Measurements from ENCODE around the gene NSD1. TPM values are rescaled to one million over a fixed set of nuclear protein-coding genes. Genes with fewer than 3 reads are reported as not detected.

The NSD1 gene
- polyA plus RNA-seq, 4 donors: 4.3 to 27.2 (median 11.5) TPM

- Histone ChIP-seq H3K36me3 (ENCODE audit: control insufficient read depth in 3 of 3, insufficient read depth in 2 of 3, low read depth in 1 of 3, low read length in 3 of 3) (peaks cover 0 to 88% (median 0%) of the 10 kb centered on the region in 3 donors), H3K27ac (ENCODE audit: low read depth in 1 of 3, low read length in 2 of 3) (peak overlapping the region in 2 of 3 donors; percentile 22 to 42), H3K9me3 (ENCODE audit: control insufficient read depth in 2 of 2, insufficient read depth in 1 of 2, low read depth in 1 of 2, low read length in 1 of 2) (no peaks in the 10 kb centered on the region), H3K4me1 (ENCODE audit: control insufficient read depth in 3 of 3, insufficient read depth in 2 of 3, low read depth in 1 of 3, low read length in 2 of 3) (peaks cover 0 to 72% (median 2%) of the 10 kb centered on the region in 3 donors), H3K27me3 (ENCODE audit: control insufficient read depth in 3 of 3, insufficient read depth in 3 of 3, low read length in 3 of 3) (no peaks in the 10 kb centered on the region), H3K4me3 (ENCODE audit: low read depth in 1 of 3, low read length in 3 of 3) (no peak overlapping the region)
- DNase-seq: no peak
- 75 to 83% (median 80%) methylated on average over 25 to 28 of the region's 28 CpGs for WGBS, 3 donors
- FAIRE-seq: no peak
These were observed 38.4 kb upstream of the NSD1 start for GRCh38 chr5:177095088-177095669.

GRCh38 chr5:177096162-177097015 is 37.2 kb upstream of the NSD1 start:
- Histone ChIP-seq H3K27ac (ENCODE audit: low read depth in 1 of 3, low read length in 2 of 3) (peak overlapping the region in 1 of 3 donors; percentile 70), H3K4me3 (ENCODE audit: low read depth in 1 of 3, low read length in 3 of 3) (no peak overlapping the region), H3K27me3 (ENCODE audit: control insufficient read depth in 3 of 3, insufficient read depth in 3 of 3, low read length in 3 of 3) (no peaks in the 10 kb centered on the region), H3K9me3 (ENCODE audit: control insufficient read depth in 2 of 2, insufficient read depth in 1 of 2, low read depth in 1 of 2, low read length in 1 of 2) (no peaks in the 10 kb centered on the region), H3K36me3 (ENCODE audit: control insufficient read depth in 3 of 3, insufficient read depth in 2 of 3, low read depth in 1 of 3, low read length in 3 of 3) (peaks cover 0 to 76% (median 0%) of the 10 kb centered on the region in 3 donors), H3K4me1 (ENCODE audit: control insufficient read depth in 3 of 3, insufficient read depth in 2 of 3, low read depth in 1 of 3, low read length in 2 of 3) (peaks cover 0 to 60% (median 0%) of the 10 kb centered on the region in 3 donors)
- WGBS, 3 donors: 76 to 83% (median 79%) methylated on average over 24 to 29 of the region's 29 CpGs
- FAIRE-seq: no peak
- DNase-seq: no peak

GRCh38 chr5:177097016-177097985 is 36.3 kb upstream of the NSD1 start:
- Histone ChIP-seq H3K4me3 (ENCODE audit: low read depth in 1 of 3, low read length in 3 of 3) (no peak overlapping the region), H3K4me1 (ENCODE audit: control insufficient read depth in 3 of 3, insufficient read depth in 2 of 3, low read depth in 1 of 3, low read length in 2 of 3) (peaks cover 0 to 55% (median 0%) of the 10 kb centered on the region in 3 donors), H3K27me3 (ENCODE audit: control insufficient read depth in 3 of 3, insufficient read depth in 3 of 3, low read length in 3 of 3) (no peaks in the 10 kb centered on the region), H3K9me3 (ENCODE audit: control insufficient read depth in 2 of 2, insufficient read depth in 1 of 2, low read depth in 1 of 2, low read length in 1 of 2) (no peaks in the 10 kb centered on the region), H3K27ac (ENCODE audit: low read depth in 1 of 3, low read length in 2 of 3) (no peak overlapping the region), H3K36me3 (ENCODE audit: control insufficient read depth in 3 of 3, insufficient read depth in 2 of 3, low read depth in 1 of 3, low read length in 3 of 3) (peaks cover 0 to 67% (median 0%) of the 10 kb centered on the region in 3 donors)
- no peak for FAIRE-seq
- no peak for DNase-seq
- 73 to 81% (median 77%) methylated on average over 29 to 30 of the region's 30 CpGs for WGBS, 3 donors

GRCh38 chr5:177098120-177098469 is 35.5 kb upstream of the NSD1 start:
- DNase-seq (no peak), FAIRE-seq (no peak)
- Histone ChIP-seq H3K9me3 (ENCODE audit: control insufficient read depth in 2 of 2, insufficient read depth in 1 of 2, low read depth in 1 of 2, low read length in 1 of 2) (no peaks in the 10 kb centered on the region), H3K27ac (ENCODE audit: low read depth in 1 of 3, low read length in 2 of 3) (peak overlapping the region in 2 of 3 donors; percentile 59 to 83), H3K4me3 (ENCODE audit: low read depth in 1 of 3, low read length in 3 of 3) (no peak overlapping the region), H3K27me3 (ENCODE audit: control insufficient read depth in 3 of 3, insufficient read depth in 3 of 3, low read length in 3 of 3) (no peaks in the 10 kb centered on the region), H3K36me3 (ENCODE audit: control insufficient read depth in 3 of 3, insufficient read depth in 2 of 3, low read depth in 1 of 3, low read length in 3 of 3) (peaks cover 0 to 59% (median 0%) of the 10 kb centered on the region in 3 donors), H3K4me1 (ENCODE audit: control insufficient read depth in 3 of 3, insufficient read depth in 2 of 3, low read depth in 1 of 3, low read length in 2 of 3) (peaks cover 0 to 55% (median 0%) of the 10 kb centered on the region in 3 donors)
- 62 to 75% (median 68%) methylated on average over 6 of the region's 6 CpGs for WGBS, 3 donors

GRCh38 chr5:177098470-177099141 is 35.0 kb upstream of the NSD1 start:
- H3K27ac ChIP-seq (ENCODE audit: low read depth in 1 of 3, low read length in 2 of 3): peak overlapping the region in 2 of 3 donors; percentile 59 to 83
- no peaks in the 10 kb centered on the region for H3K9me3 ChIP-seq (ENCODE audit: control insufficient read depth in 2 of 2, insufficient read depth in 1 of 2, low read depth in 1 of 2, low read length in 1 of 2)
- H3K27me3 ChIP-seq (ENCODE audit: control insufficient read depth in 3 of 3, insufficient read depth in 3 of 3, low read length in 3 of 3): no peaks in the 10 kb centered on the region
- H3K36me3 ChIP-seq (ENCODE audit: control insufficient read depth in 3 of 3, insufficient read depth in 2 of 3, low read depth in 1 of 3, low read length in 3 of 3): peaks cover 0 to 54% (median 0%) of the 10 kb centered on the region in 3 donors
- FAIRE-seq: no peak
- DNase-seq: peak; percentile 19 to 63
- H3K4me1 ChIP-seq (ENCODE audit: control insufficient read depth in 3 of 3, insufficient read depth in 2 of 3, low read depth in 1 of 3, low read length in 2 of 3): peaks cover 0 to 53% (median 0%) of the 10 kb centered on the region in 3 donors
- no peak overlapping the region for H3K4me3 ChIP-seq (ENCODE audit: low read depth in 1 of 3, low read length in 3 of 3)
- WGBS, 3 donors: 35 to 48% (median 44%) methylated on average over 18 of the region's 18 CpGs

GRCh38 chr5:177099422-177100093 is 34.0 kb upstream of the NSD1 start:
- 27 to 46% (median 36%) methylated on average over 12 to 13 of the region's 13 CpGs for WGBS, 3 donors
- DNase-seq (peak in 1 of 2 donors; percentile 53), FAIRE-seq (no peak)
- H3K4me1 ChIP-seq (ENCODE audit: control insufficient read depth in 3 of 3, insufficient read depth in 2 of 3, low read depth in 1 of 3, low read length in 2 of 3): peaks cover 0 to 43% (median 0%) of the 10 kb centered on the region in 3 donors
- no peak overlapping the region for H3K4me3 ChIP-seq (ENCODE audit: low read depth in 1 of 3, low read length in 3 of 3)
- no peaks in the 10 kb centered on the region for H3K27me3 ChIP-seq (ENCODE audit: control insufficient read depth in 3 of 3, insufficient read depth in 3 of 3, low read length in 3 of 3)
- no peaks in the 10 kb centered on the region for H3K9me3 ChIP-seq (ENCODE audit: control insufficient read depth in 2 of 2, insufficient read depth in 1 of 2, low read depth in 1 of 2, low read length in 1 of 2)
- H3K36me3 ChIP-seq (ENCODE audit: control insufficient read depth in 3 of 3, insufficient read depth in 2 of 3, low read depth in 1 of 3, low read length in 3 of 3): peaks cover 0 to 44% (median 0%) of the 10 kb centered on the region in 3 donors
- peak overlapping the region in 1 of 3 donors; percentile 83 for H3K27ac ChIP-seq (ENCODE audit: low read depth in 1 of 3, low read length in 2 of 3)

- no peak for FAIRE-seq
These were observed 32.9 kb upstream of the NSD1 start for GRCh38 chr5:177100714-177101121.

More at GRCh38 chr5:177100714-177101121, 32.9 kb upstream of the NSD1 start:
- Histone ChIP-seq H3K36me3 (ENCODE audit: control insufficient read depth in 3 of 3, insufficient read depth in 2 of 3, low read depth in 1 of 3, low read length in 3 of 3) (peaks cover 0 to 33% (median 0%) of the 10 kb centered on the region in 3 donors), H3K9me3 (ENCODE audit: control insufficient read depth in 2 of 2, insufficient read depth in 1 of 2, low read depth in 1 of 2, low read length in 1 of 2) (no peaks in the 10 kb centered on the region), H3K27ac (ENCODE audit: low read depth in 1 of 3, low read length in 2 of 3) (no peak overlapping the region), H3K4me3 (ENCODE audit: low read depth in 1 of 3, low read length in 3 of 3) (no peak overlapping the region), H3K27me3 (ENCODE audit: control insufficient read depth in 3 of 3, insufficient read depth in 3 of 3, low read length in 3 of 3) (no peaks in the 10 kb centered on the region), H3K4me1 (ENCODE audit: control insufficient read depth in 3 of 3, insufficient read depth in 2 of 3, low read depth in 1 of 3, low read length in 2 of 3) (peaks cover 0 to 38% (median 0%) of the 10 kb centered on the region in 3 donors)
- DNase-seq: no peak
- 13 to 51% (median 35%) methylated on average over 6 of the region's 6 CpGs for WGBS, 3 donors

Data from small intestine (tissue), 7 donors.